ENCODE measurements around the gene SLC11A1.

Gene SLC11A1

DNA sequence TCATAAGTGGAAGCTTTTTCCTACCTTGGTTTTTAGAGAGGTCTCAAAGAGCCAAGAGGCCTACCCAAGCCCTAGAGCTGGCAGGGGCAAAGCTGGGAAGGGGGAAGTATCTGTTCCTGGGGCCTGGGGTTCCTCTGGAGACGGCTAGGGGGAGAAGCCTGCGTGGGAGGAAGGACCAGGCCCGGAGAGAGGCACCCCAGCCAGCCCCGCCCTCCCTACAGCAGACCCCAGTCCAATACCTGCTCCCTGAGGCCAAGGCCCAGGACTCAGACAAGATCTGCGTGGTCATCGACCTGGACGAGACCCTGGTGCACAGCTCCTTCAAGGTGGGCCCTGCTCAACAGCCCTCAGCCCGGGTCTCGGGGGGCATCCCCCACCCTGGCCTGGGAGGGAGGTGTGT is 19.8 kb downstream of the SLC11A1 start:
- TF ChIP-seq POLR2AphosphoS5 (IDR thresholded peaks at IDR 0.05; ENCODE audit: low read depth, low read length) (no peak), POLR2A (IDR thresholded peaks at IDR 0.05; ENCODE audit: low read depth, low read length) (no peak), TAF1 (IDR thresholded peaks at IDR 0.05; ENCODE audit: borderline replicate concordance, low read depth, low read length) (no peak)
- FAIRE-seq (no peak), DNase-seq (ENCODE audit: insufficient read length) (no peak)

DNA sequence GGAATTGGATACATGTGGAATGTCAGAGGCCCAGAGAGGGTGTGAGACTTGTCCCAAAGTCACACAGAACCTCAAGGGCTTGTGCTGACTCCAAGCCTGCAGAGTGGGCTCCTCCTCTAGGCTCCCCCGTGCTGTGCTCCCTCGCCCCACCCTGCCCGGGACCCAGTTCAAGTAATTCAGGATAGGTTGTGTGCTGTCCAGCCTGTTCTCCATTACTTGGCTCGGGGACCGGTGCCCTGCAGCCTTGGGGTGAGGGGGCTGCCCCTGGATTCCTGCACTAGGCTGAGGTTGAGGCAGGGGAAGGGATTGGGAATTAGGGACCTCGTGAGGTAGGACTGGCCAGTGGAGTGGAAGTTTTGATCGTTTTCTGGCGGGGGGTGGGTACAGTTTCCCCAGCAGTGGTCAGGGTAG is 20.4 kb downstream of the SLC11A1 start:
- no peak for FAIRE-seq
- no peak for TF ChIP-seq TAF1 (IDR thresholded peaks at IDR 0.05; ENCODE audit: borderline replicate concordance, low read depth, low read length)
- TF ChIP-seq POLR2A (IDR thresholded peaks at IDR 0.05; ENCODE audit: low read depth, low read length): no peak
- TF ChIP-seq POLR2AphosphoS5 (IDR thresholded peaks at IDR 0.05; ENCODE audit: low read depth, low read length): no peak

DNA sequence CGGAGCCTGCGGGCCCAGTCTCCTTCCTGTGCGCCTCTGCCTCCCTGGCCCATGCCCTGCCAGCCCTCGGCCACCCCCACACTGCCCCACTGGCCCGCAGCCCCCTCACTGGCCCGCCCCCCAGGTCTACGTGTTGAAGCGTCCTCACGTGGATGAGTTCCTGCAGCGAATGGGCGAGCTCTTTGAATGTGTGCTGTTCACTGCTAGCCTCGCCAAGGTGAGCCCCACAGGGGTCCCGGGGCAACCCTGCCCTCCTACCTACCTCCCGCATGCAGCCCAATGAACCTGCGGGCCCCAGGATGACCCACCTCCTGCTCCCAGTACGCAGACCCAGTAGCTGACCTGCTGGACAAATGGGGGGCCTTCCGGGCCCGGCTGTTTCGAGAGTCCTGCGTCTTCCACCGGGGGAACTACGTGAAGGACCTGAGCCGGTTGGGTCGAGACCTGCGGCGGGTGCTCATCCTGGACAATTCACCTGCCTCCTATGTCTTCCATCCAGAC is 20.9 kb downstream of the SLC11A1 start:
- no peak for DNase-seq (ENCODE audit: insufficient read length)
- no peak for FAIRE-seq
- no peak for TF ChIP-seq TAF1 (IDR thresholded peaks at IDR 0.05; ENCODE audit: borderline replicate concordance, low read depth, low read length)
- TF ChIP-seq POLR2AphosphoS5 (IDR thresholded peaks at IDR 0.05; ENCODE audit: low read depth, low read length): no peak
- no peak for TF ChIP-seq POLR2A (IDR thresholded peaks at IDR 0.05; ENCODE audit: low read depth, low read length)

More for the DNA sequence above, 20.4 kb downstream of the SLC11A1 start:
- DNase-seq (ENCODE audit: insufficient read length): no peak

DNA sequence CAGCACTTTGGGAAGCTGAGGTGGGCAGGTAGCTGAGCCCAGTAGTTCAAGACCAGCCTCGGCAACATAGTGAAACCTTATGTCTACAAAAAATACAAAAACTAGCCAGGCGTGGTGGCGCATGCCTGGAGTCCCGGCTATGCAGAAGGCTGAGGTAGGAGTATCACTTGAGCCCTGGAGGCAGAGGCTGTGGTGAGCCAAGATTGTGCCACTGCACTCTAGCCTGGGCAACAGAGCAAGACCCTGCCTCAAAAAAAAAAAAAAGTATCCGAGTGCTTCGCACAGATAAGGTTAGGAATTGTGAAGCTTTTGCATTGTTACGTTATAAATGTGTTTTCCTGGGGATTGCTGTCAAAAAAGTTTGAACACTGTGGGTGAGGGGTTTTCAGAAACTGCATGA is 21.7 kb downstream of the SLC11A1 start:
- no peak for DNase-seq (ENCODE audit: insufficient read length)
- FAIRE-seq: no peak
- TF ChIP-seq TAF1 (IDR thresholded peaks at IDR 0.05; ENCODE audit: borderline replicate concordance, low read depth, low read length) (no peak), POLR2A (IDR thresholded peaks at IDR 0.05; ENCODE audit: low read depth, low read length) (no peak), POLR2AphosphoS5 (IDR thresholded peaks at IDR 0.05; ENCODE audit: low read depth, low read length) (no peak)

DNA sequence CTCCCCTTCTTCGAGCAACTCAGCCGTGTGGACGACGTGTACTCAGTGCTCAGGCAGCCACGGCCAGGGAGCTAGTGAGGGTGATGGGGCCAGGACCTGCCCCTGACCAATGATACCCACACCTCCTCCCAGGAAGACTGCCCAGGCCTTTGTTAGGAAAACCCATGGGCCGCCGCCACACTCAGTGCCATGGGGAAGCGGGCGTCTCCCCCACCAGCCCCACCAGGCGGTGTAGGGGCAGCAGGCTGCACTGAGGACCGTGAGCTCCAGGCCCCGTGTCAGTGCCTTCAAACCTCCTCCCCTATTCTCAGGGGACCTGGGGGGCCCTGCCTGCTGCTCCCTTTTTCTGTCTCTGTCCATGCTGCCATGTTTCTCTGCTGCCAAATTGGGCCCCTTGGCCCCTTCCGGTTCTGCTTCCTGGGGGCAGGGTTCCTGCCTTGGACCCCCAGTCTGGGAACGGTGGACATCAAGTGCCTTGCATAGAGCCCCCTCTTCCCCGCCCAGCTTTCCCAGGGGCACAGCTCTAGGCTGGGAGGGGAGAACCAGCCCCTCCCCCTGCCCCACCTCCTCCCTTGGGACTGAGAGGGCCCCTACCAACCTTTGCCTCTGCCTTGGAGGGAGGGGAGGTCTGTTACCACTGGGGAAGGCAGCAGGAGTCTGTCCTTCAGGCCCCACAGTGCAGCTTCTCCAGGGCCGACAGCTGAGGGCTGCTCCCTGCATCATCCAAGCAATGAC is 22.4 kb downstream of the SLC11A1 start:
- FAIRE-seq (no peak), DNase-seq (ENCODE audit: insufficient read length) (no peak)
- TF ChIP-seq TAF1 (IDR thresholded peaks at IDR 0.05; ENCODE audit: borderline replicate concordance, low read depth, low read length): no peak
- no peak for TF ChIP-seq POLR2AphosphoS5 (IDR thresholded peaks at IDR 0.05; ENCODE audit: low read depth, low read length)
- no peak for TF ChIP-seq POLR2A (IDR thresholded peaks at IDR 0.05; ENCODE audit: low read depth, low read length)

DNA sequence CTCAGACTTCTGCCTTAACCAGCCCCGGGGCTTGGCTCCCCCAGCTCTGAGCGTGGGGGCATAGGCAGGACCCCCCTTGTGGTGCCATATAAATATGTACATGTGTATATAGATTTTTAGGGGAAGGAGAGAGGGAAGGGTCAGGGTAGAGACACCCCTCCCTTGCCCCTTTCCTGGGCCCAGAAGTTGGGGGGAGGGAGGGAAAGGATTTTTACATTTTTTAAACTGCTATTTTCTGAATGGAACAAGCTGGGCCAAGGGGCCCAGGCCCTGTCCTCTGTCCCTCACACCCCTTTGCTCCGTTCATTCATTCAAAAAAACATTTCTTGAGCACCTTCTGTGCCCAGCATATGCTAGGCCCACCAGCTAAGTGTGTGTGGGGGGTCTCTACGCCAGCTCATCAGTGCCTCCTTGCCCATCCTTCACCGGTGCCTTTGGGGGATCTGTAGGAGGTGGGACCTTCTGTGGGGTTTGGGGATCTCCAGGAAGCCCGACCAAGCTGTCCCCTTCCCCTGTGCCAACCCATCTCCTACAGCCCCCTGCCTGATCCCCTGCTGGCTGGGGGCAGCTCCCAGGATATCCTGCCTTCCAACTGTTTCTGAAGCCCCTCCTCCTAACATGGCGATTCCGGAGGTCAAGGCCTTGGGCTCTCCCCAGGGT is 23.1 kb downstream of the SLC11A1 start:
- DNase-seq (ENCODE audit: insufficient read length) (no peak), FAIRE-seq (no peak)
- TF ChIP-seq POLR2AphosphoS5 (IDR thresholded peaks at IDR 0.05; ENCODE audit: low read depth, low read length) (no peak), TAF1 (IDR thresholded peaks at IDR 0.05; ENCODE audit: borderline replicate concordance, low read depth, low read length) (no peak), POLR2A (IDR thresholded peaks at IDR 0.05; ENCODE audit: low read depth, low read length) (no peak)

DNA sequence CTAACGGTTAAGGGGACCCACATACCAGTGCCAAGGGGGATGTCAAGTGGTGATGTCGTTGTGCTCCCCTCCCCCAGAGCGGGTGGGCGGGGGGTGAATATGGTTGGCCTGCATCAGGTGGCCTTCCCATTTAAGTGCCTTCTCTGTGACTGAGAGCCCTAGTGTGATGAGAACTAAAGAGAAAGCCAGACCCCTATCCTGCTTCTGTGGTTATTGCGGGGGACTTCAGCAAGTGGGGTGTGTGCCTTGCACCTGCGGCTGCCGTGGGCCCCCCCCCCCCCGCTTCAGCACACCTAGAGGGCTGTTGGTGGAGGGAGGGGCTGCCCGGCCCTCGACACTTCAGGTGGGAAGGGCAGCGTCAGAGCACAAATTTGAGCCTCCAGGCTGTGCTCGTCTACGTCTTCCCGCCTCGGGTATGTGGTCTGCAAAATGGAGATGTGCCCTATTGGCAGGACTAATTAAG is 23.7 kb downstream of the SLC11A1 start:
- no peak for DNase-seq (ENCODE audit: insufficient read length)
- FAIRE-seq: no peak
- TF ChIP-seq POLR2A (IDR thresholded peaks at IDR 0.05; ENCODE audit: low read depth, low read length) (no peak), POLR2AphosphoS5 (IDR thresholded peaks at IDR 0.05; ENCODE audit: low read depth, low read length) (peak; percentile 24; the same call in 1 of the 2 replicates), TAF1 (IDR thresholded peaks at IDR 0.05; ENCODE audit: borderline replicate concordance, low read depth, low read length) (no peak)

DNA sequence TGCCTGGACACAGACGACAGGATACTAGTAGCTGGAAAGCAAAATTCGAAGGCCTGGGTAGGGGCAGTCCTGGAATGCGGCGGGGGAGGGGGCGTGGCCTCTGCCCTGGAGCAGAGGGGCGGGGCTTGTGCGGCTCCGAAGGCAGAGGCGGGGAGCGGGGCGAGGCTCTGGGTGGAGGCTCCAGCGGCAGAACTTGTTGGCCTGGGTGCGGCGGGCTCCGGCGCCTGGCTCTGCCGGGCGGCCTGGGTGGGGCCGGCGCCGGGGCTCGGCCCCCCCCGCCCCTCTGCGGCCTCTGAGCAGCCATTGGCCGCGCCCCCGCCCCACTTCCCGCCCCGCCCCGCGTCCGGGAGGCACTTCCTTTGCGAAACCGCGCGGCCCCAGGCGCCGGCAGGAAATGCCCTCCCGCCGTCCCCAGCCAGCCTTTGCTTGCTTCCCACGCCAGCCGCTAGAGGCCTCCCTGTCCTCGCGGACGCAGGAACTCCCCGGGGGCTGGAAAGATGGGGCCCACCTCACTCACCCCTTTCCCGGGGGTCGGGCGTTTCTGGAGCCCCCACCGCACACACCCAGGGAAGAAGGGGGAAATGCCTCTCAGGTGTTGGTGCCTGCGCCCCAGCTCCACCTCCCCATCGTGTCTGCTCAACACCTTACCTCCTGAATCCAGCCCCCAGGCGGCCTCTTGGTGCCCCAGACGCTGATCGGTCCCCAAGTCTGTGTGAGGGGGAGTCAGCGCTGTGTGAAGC is 24.3 kb downstream of the SLC11A1 start:
- DNase-seq (ENCODE audit: insufficient read length) (peak; percentile 94), FAIRE-seq (peak; percentile 92)
- TF ChIP-seq POLR2AphosphoS5 (IDR thresholded peaks at IDR 0.05; ENCODE audit: low read depth, low read length) (0 out of 2 replicates have a peak, but pooled peaks have one; percentile 1), POLR2A (IDR thresholded peaks at IDR 0.05; ENCODE audit: low read depth, low read length) (peak; percentile 46; the same call in 1 of the 2 replicates), TAF1 (IDR thresholded peaks at IDR 0.05; ENCODE audit: borderline replicate concordance, low read depth, low read length) (0 out of 2 replicates have a peak, but pooled peaks have one; percentile 18)

DNA sequence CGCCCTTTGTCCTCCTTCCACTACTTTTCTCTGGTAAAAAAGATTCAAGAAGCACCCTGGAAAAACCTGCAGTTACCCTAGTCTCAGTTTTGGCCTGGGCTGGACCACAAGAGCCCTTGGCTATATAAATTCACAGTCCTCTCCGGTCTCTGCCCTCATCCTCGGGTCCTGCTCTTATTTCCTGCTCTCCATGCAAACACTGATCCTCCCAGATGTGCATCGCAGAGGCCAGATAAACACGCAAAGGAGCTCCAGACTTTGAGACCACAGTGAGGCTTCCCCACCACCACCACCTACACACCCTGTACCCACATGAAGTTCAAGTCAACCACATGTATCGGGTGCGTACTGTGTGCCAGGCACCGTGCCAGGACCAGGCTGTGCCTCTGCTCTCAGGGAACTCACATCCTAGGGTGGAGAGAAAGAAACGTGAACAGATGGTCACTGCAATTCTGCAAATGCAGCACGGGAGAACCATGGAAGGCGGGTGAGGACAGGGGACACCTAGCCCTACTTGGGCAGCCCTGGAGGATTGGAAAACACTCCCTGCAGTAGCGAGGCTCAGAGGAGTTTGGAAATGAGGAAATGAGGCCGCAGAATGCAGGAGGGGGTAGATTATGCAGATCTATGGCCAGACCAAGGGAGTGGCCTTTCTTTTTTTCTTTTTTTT is 25.0 kb downstream of the SLC11A1 start:
- TF ChIP-seq POLR2A (IDR thresholded peaks at IDR 0.05; ENCODE audit: low read depth, low read length): no peak
- no peak for TF ChIP-seq TAF1 (IDR thresholded peaks at IDR 0.05; ENCODE audit: borderline replicate concordance, low read depth, low read length)
- no peak for TF ChIP-seq POLR2AphosphoS5 (IDR thresholded peaks at IDR 0.05; ENCODE audit: low read depth, low read length)
- DNase-seq (ENCODE audit: insufficient read length) (no peak), FAIRE-seq (peak; percentile 79)

DNA sequence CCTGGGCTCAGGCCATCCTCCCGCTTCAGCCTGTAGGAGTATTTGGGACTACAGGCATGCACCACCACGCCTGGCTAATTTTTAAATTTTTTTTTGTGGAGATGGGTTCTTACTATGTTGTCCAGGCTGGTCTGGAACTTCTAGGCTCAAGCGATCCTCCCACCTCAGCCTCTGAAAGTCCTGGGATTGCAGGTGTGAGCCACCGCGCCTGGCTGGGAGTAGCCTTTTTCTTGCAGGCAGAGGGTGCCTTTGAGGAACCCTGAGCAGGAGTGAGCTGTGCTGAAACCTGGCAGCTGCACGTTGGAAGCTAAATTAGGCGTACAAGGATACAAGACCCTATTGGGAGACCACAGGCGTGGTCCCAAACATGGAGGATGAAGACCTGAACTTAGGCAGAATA is 25.6 kb downstream of the SLC11A1 start:
- no peak for TF ChIP-seq TAF1 (IDR thresholded peaks at IDR 0.05; ENCODE audit: borderline replicate concordance, low read depth, low read length)
- TF ChIP-seq POLR2A (IDR thresholded peaks at IDR 0.05; ENCODE audit: low read depth, low read length): no peak
- TF ChIP-seq POLR2AphosphoS5 (IDR thresholded peaks at IDR 0.05; ENCODE audit: low read depth, low read length): no peak
- no peak for DNase-seq (ENCODE audit: insufficient read length)
- FAIRE-seq: no peak
